ENCODE results near the gene ADPRM. TPM values are rescaled to one million over a fixed set of nuclear protein-coding genes. Genes with fewer than 3 reads are reported as not detected.

The ADPRM gene, protein sequence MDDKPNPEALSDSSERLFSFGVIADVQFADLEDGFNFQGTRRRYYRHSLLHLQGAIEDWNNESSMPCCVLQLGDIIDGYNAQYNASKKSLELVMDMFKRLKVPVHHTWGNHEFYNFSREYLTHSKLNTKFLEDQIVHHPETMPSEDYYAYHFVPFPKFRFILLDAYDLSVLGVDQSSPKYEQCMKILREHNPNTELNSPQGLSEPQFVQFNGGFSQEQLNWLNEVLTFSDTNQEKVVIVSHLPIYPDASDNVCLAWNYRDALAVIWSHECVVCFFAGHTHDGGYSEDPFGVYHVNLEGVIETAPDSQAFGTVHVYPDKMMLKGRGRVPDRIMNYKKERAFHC
- total RNA-seq (ENCODE audit: unreplicated experiment): 7.9 TPM
- long read RNA-seq, transcript ADPRM-201 (4 exons, 1,209 nt): major isoform, 7 of 17 reads
- long read RNA-seq, partial matches to known transcripts: 3 of 17 reads
- long read RNA-seq, other reads (novel, unspliced or antisense): 3 of 17 reads

DNA sequence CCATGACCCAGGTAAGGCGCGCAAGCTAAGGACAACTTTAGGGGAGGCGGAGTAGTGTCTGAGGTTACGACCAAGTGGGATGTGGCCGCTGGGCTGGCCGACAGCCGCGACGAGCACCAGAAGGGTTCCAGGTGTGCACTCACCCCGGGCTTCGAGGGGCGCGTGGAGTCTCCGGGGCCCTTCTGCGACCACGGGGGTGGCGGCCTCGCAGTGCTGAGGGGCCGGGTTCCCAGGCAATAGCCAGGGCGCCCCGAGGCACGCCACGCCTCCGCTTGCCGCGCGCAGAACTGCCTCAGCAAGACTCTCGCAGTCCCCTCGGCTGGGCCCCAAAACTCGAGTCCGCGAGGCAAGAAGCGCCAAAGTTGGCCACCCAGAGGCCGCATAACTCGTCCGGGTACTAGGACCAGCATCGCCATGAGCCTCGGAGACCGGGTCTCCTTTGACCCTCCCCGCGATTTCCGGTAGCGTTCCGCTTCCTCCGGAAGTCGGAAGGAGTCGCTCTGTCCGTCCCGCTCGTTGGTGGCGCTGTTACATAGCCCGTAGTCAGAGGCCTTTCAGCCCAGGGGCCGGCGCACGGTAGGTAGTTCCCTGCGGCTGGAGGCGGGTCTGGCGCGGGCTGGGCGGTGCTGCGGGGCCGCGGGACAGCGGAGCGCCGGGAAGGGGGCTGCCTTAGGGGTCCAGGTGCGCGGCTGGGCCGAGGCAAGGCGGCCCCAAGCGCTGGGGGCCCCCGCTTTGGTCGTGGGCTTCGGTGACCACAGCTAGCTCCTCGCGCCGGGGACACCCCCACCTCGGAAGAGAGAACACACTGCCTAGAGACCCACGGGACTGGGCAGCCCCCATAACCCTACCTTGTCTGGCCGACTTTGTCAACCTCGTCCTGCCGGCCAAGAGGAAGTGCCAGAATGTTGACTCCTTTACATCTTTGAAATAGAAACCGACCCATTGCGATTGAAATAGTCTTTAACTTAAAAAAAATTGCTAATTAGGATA, at the start of gene ADPRM, which contains the start of gene SCO1:
TSS of gene ADPRM (plus strand) at position 503 of the 990 bp plus-strand sequence. CDS start 7,333 bp downstream, outside the sequence.
TSS of gene SCO1 (minus strand) at position 442 of the 990 bp plus-strand sequence. CDS start at position 416, 26 bp downstream.
- no peaks in the 10 kb centered on the region for H3K9me3 Mint-ChIP-seq (ENCODE audit: unreplicated experiment)
- peak; percentile 94 for DNase-seq
- TF ChIP-seq, protein P1, sequence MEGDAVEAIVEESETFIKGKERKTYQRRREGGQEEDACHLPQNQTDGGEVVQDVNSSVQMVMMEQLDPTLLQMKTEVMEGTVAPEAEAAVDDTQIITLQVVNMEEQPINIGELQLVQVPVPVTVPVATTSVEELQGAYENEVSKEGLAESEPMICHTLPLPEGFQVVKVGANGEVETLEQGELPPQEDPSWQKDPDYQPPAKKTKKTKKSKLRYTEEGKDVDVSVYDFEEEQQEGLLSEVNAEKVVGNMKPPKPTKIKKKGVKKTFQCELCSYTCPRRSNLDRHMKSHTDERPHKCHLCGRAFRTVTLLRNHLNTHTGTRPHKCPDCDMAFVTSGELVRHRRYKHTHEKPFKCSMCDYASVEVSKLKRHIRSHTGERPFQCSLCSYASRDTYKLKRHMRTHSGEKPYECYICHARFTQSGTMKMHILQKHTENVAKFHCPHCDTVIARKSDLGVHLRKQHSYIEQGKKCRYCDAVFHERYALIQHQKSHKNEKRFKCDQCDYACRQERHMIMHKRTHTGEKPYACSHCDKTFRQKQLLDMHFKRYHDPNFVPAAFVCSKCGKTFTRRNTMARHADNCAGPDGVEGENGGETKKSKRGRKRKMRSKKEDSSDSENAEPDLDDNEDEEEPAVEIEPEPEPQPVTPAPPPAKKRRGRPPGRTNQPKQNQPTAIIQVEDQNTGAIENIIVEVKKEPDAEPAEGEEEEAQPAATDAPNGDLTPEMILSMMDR (IDR thresholded peaks at IDR 0.05; ENCODE audit: partially characterized antibody, unreplicated experiment): no peak
- H3K27ac Mint-ChIP-seq (ENCODE audit: unreplicated experiment): peak within 1 kb of the TSS; percentile 68
- H3K4me1 Mint-ChIP-seq (ENCODE audit: low read depth, unreplicated experiment): peaks cover 10% of the 10 kb centered on the region
- no peaks in the 10 kb centered on the region for H3K27me3 Mint-ChIP-seq (ENCODE audit: unreplicated experiment)
- no peaks in the 10 kb centered on the region for H3K36me3 Mint-ChIP-seq (ENCODE audit: unreplicated experiment)
- H3K4me3 Mint-ChIP-seq (ENCODE audit: unreplicated experiment): peak within 1 kb of the TSS; percentile 95

DNA sequence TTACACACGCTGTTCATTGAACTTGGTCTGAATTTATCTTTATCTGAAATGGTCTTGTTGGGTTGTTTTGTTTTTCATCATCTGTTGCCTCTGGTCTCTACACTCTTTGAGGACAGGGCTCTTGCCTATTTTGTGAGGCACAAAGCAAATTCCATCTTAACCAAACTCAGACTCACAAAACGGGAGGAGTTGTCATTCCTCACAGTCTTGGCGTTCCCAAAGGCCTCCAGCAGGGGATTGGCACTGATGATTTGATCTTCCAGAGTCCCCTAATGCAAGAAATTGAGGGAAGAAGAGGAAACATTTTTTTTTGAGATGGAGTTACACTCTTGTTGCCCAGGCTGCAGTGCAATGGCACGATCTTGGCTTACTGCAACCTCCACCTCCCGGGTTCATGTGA, 49.0 kb upstream of the ADPRM start:
- TF ChIP-seq, protein P1 (IDR thresholded peaks at IDR 0.05; ENCODE audit: partially characterized antibody, unreplicated experiment): no peak
- DNase-seq: no peak
- no peaks in the 10 kb centered on the region for H3K27me3 Mint-ChIP-seq (ENCODE audit: unreplicated experiment)
- H3K27ac Mint-ChIP-seq (ENCODE audit: unreplicated experiment): no peak overlapping the region
- H3K4me3 Mint-ChIP-seq (ENCODE audit: unreplicated experiment): no peak overlapping the region
- no peaks in the 10 kb centered on the region for H3K36me3 Mint-ChIP-seq (ENCODE audit: unreplicated experiment)
- peaks cover 3% of the 10 kb centered on the region for H3K9me3 Mint-ChIP-seq (ENCODE audit: unreplicated experiment)
- H3K4me1 Mint-ChIP-seq (ENCODE audit: low read depth, unreplicated experiment): no peaks in the 10 kb centered on the region

DNA sequence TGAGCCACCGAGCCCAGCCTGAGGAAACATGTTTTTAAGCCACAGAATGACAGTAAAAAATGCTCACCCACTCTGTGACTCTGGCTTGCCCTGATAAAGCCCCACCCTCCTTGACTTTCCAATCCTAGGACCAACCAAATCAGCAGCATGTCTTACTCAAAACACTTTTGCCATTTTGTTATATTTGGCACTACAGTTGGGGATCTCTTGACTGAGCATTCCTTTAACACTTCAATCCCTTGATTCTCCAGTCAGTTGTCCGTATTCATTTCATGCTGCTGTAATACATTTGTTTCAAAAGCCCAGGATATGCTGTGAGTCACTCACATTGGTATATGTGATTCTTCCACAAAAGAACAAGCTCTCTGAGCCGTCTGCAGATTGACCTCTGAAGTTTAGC, 48.4 kb upstream of the ADPRM start:
- H3K4me1 Mint-ChIP-seq (ENCODE audit: low read depth, unreplicated experiment): no peaks in the 10 kb centered on the region
- no peak for DNase-seq
- TF ChIP-seq, protein P1 (IDR thresholded peaks at IDR 0.05; ENCODE audit: partially characterized antibody, unreplicated experiment): no peak
- no peak overlapping the region for H3K27ac Mint-ChIP-seq (ENCODE audit: unreplicated experiment)
- peaks cover 4% of the 10 kb centered on the region for H3K9me3 Mint-ChIP-seq (ENCODE audit: unreplicated experiment)
- H3K36me3 Mint-ChIP-seq (ENCODE audit: unreplicated experiment): no peaks in the 10 kb centered on the region
- H3K27me3 Mint-ChIP-seq (ENCODE audit: unreplicated experiment): no peaks in the 10 kb centered on the region
- no peak overlapping the region for H3K4me3 Mint-ChIP-seq (ENCODE audit: unreplicated experiment)

DNA sequence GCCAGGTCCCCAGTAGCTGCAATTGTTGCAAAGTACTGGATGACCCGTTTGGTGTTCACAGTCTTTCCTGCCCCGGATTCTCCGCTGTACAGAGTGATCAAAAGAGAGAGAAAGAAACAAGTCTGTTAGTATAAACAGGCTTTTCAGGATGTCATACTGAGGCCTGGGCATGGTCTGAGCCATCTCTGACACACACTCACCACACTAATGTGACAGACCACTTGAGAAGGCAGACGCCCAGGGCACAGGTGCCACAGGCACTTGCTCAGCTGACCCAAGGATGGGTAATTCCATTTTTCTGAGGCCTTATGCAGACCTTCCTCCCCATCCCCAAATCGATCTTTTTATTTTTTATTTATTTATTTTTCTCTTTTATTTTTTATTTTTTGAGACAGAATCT, 47.8 kb upstream of the ADPRM start:
- TF ChIP-seq, protein P1 (IDR thresholded peaks at IDR 0.05; ENCODE audit: partially characterized antibody, unreplicated experiment): no peak
- peaks cover 4% of the 10 kb centered on the region for H3K9me3 Mint-ChIP-seq (ENCODE audit: unreplicated experiment)
- no peaks in the 10 kb centered on the region for H3K36me3 Mint-ChIP-seq (ENCODE audit: unreplicated experiment)
- no peak overlapping the region for H3K4me3 Mint-ChIP-seq (ENCODE audit: unreplicated experiment)
- H3K27me3 Mint-ChIP-seq (ENCODE audit: unreplicated experiment): no peaks in the 10 kb centered on the region
- no peaks in the 10 kb centered on the region for H3K4me1 Mint-ChIP-seq (ENCODE audit: low read depth, unreplicated experiment)
- DNase-seq: no peak
- H3K27ac Mint-ChIP-seq (ENCODE audit: unreplicated experiment): no peak overlapping the region

All from glutamatergic neuron (in vitro differentiated cells).